Osteocyte (in vitro differentiated cells): ENCODE results near the gene NPTX1. TPM values are rescaled to one million over a fixed set of nuclear protein-coding genes. Genes with fewer than 3 reads are reported as not detected.

Experiments
- DNase-seq: peaks from one replicate; pipeline ENCODE4 v3.0.0; 2021; ENCODE audit warnings: mixed read lengths; ENCODE audit not compliant: unreplicated experiment; ENCODE audit errors: extremely low spot score
- H3K27ac Mint-ChIP-seq: one replicate; pipeline ENCODE4 v1.8.0; 2021; ENCODE audit warnings: mild to moderate bottlenecking, mixed read lengths; ENCODE audit not compliant: unreplicated experiment
- H3K27me3 Mint-ChIP-seq: one replicate; pipeline ENCODE4 v1.8.0; 2021; ENCODE audit warnings: mixed read lengths; ENCODE audit not compliant: unreplicated experiment
- H3K36me3 Mint-ChIP-seq: one replicate; pipeline ENCODE4 v1.8.0; 2021; ENCODE audit warnings: mixed read lengths; ENCODE audit not compliant: unreplicated experiment
- H3K4me1 Mint-ChIP-seq: one replicate; pipeline ENCODE4 v1.8.0; 2021; ENCODE audit warnings: mixed read lengths; ENCODE audit not compliant: unreplicated experiment
- H3K4me3 Mint-ChIP-seq: one replicate; pipeline ENCODE4 v1.8.0; 2021; ENCODE audit warnings: mild to moderate bottlenecking, moderate library complexity, mixed read lengths; ENCODE audit not compliant: unreplicated experiment
- H3K9me3 Mint-ChIP-seq: one replicate; pipeline ENCODE4 v1.8.0; 2021; ENCODE audit warnings: mixed read lengths; ENCODE audit not compliant: unreplicated experiment
- CTCF ChIP-seq: fragments of 200-600 bp; sonication (generic); IDR thresholded peaks from 2 replicates; pipeline ENCODE4 v1.5.0; 2021; ENCODE audit warnings: antibody characterized with exemption, mild to moderate bottlenecking, moderate library complexity
- total RNA-seq: library from RNA; stranded (reverse); gene quantifications from 2 replicates; pipeline ENCODE4 v1.2.1, GENCODE V29; 2021

The NPTX1 gene
- total RNA-seq, 1 donor from 2014 or later, result 2.8 TPM

GRCh38 chr17:80491478-80492342 lies 15.3 kb upstream of the NPTX1 start:
- Mint-ChIP-seq H3K9me3 (no peaks in the 10 kb centered on the region), H3K4me1 (peaks cover 4% of the 10 kb centered on the region), H3K4me3 (no peak overlapping the region), H3K27ac (no peak overlapping the region), H3K36me3 (no peaks in the 10 kb centered on the region), H3K27me3 (peaks cover 29% of the 10 kb centered on the region)
- DNase-seq, result no peak
- no peak for TF ChIP-seq CTCF

GRCh38 chr17:80487511-80487910 lies 11.1 kb upstream of the NPTX1 start:
- no peaks in the 10 kb centered on the region for H3K9me3 Mint-ChIP-seq

GRCh38 chr17:80486692-80487091 lies 10.3 kb upstream of the NPTX1 start:
- DNase-seq, result no peak
- Mint-ChIP-seq H3K27ac (no peak overlapping the region), H3K4me1 (peaks cover 16% of the 10 kb centered on the region)

More at GRCh38 chr17:80487511-80487910, 11.1 kb upstream of the NPTX1 start:
- H3K27ac Mint-ChIP-seq, result no peak overlapping the region
- H3K4me1 Mint-ChIP-seq, result peaks cover 13% of the 10 kb centered on the region
- peaks cover 21% of the 10 kb centered on the region for H3K27me3 Mint-ChIP-seq
- no peak for TF ChIP-seq CTCF
- no peak for DNase-seq
- H3K36me3 Mint-ChIP-seq, result no peaks in the 10 kb centered on the region
- H3K4me3 Mint-ChIP-seq, result no peak overlapping the region

GRCh38 chr17:80485846-80486245 lies 9.4 kb upstream of the NPTX1 start:
- H3K27ac Mint-ChIP-seq, result no peak overlapping the region
- peaks cover 26% of the 10 kb centered on the region for H3K27me3 Mint-ChIP-seq
- TF ChIP-seq CTCF, result no peak
- peaks cover 13% of the 10 kb centered on the region for H3K4me1 Mint-ChIP-seq
- no peaks in the 10 kb centered on the region for H3K36me3 Mint-ChIP-seq
- no peak for DNase-seq
- H3K4me3 Mint-ChIP-seq, result no peak overlapping the region
- no peaks in the 10 kb centered on the region for H3K9me3 Mint-ChIP-seq

More at GRCh38 chr17:80486692-80487091, 10.3 kb upstream of the NPTX1 start:
- TF ChIP-seq CTCF, result no peak
- Mint-ChIP-seq H3K4me3 (no peak overlapping the region), H3K36me3 (no peaks in the 10 kb centered on the region), H3K9me3 (no peaks in the 10 kb centered on the region), H3K27me3 (peaks cover 21% of the 10 kb centered on the region)

- Mint-ChIP-seq H3K36me3 (no peaks in the 10 kb centered on the region), H3K4me1 (peaks cover 13% of the 10 kb centered on the region), H3K4me3 (no peak overlapping the region), H3K27ac (no peak overlapping the region), H3K9me3 (no peaks in the 10 kb centered on the region), H3K27me3 (peaks cover 41% of the 10 kb centered on the region)
- no peak for TF ChIP-seq CTCF
- no peak for DNase-seq
Measured at GRCh38 chr17:80482555-80483308, 6.3 kb upstream of the NPTX1 start.
